Gastroesophageal sphincter (tissue), 3 donors: ENCODE data around the gene SCFD2.

Experiments
- CTCF ChIP-seq, 4 experiments: fragments of 200-600 bp in 2 of 4; fragments of 450-650 bp in 2 of 4; sonication (generic) in 1 of 4; IDR thresholded peaks; one replicate each; pipeline ENCODE4 v1.5.1; 2017 to 2019; ENCODE audit warnings: antibody characterized with exemption in 4 of 4, mild to moderate bottlenecking in 2 of 4, moderate library complexity in 2 of 4
- POLR2A ChIP-seq, 2 donors: fragments of 450-650 bp; IDR thresholded peaks; one replicate each; pipeline ENCODE4 v1.6.1; 2017; ENCODE audit warnings: antibody characterized with exemption in 2 of 2, mild to moderate bottlenecking in 2 of 2, moderate library complexity in 1 of 2
- POLR2AphosphoS5 ChIP-seq: sonication (generic); formaldehyde crosslinking; IDR thresholded peaks from one replicate; pipeline ENCODE4 v1.6.1; 2017; ENCODE audit warnings: antibody characterized with exemption

GRCh38 chr4:52869656-52870055 is 496.2 kb downstream of the SCFD2 start:
- TF ChIP-seq CTCF (IDR thresholded peaks at IDR 0.05) (no peak), POLR2A (IDR thresholded peaks at IDR 0.05) (no peak), POLR2AphosphoS5 (no peak)
